A549 (cell line): ENCODE data around the gene WNT9A. TPM values are rescaled to one million over a fixed set of nuclear protein-coding genes. Genes with fewer than 3 reads are reported as not detected.

Source experiments
- ATAC-seq, 2 experiments: fragments of 200-7000 bp in 1 of 2; fragments of >200 bp in 1 of 2; cut with Nextera tagmentation in 1 of 2; cut with Tn5 transposase in 1 of 2; 3 replicates each; pipeline versions ENCODE4 v1.8.0 to v1.9.1; 2018 to 2020; ENCODE audit warnings: mild to moderate bottlenecking in 1 of 2, moderate library complexity in 1 of 2
- CTCF ChIA-PET: fragments of 300-600 bp; sonication (Branson Sonifier 250); formaldehyde crosslinking; extraction: SDS; loops from one replicate; lab custom pipeline; 2021; ENCODE audit warnings: antibody characterized with exemption, inconsistent platforms; lab: Yijun Ruan, JAX
- POLR2A ChIA-PET: fragments of 350-600 bp; formaldehyde crosslinking; extraction: SDS; loops from one replicate; lab custom pipeline; 2021; ENCODE audit warnings: antibody characterized with exemption, inconsistent platforms; lab: Yijun Ruan, JAX
- DNase-seq, 2 experiments: peaks; one replicate each; pipeline versions ENCODE4 v3.0.0 to v3.0.0-alpha.2; 2011 to 2016; ENCODE audit warnings: low read depth in 1 of 2, low spot score in 1 of 2
- FAIRE-seq: peaks from 2 replicates; lab custom pipeline; 2011; peaks lifted over from hg19 to GRCh38; lab: Jason Lieb, UNC
- H3K27ac ChIP-seq, 2 experiments: fragments of >200 bp; sonication (Bioruptor Twin); formaldehyde crosslinking; 3 replicates each; pipeline ENCODE4 v1.5.1; 2016 to 2017
- H3K4me1 ChIP-seq: fragments of >200 bp; sonication (Bioruptor Twin); formaldehyde crosslinking; 3 replicates; pipeline ENCODE4 v1.6.1; 2016
- H3K4me2 ChIP-seq: fragments of >200 bp; sonication (Bioruptor Twin); formaldehyde crosslinking; 3 replicates; pipeline ENCODE4 v1.6.1; 2016
- H3K4me3 ChIP-seq: fragments of >200 bp; sonication (Bioruptor Twin); formaldehyde crosslinking; 3 replicates; pipeline ENCODE4 v1.5.1; 2016
- H3K9me3 ChIP-seq: fragments of >200 bp; sonication (Bioruptor Twin); formaldehyde crosslinking; 3 replicates; pipeline ENCODE4 v1.6.1; 2016
- CEBPB ChIP-seq, 2 experiments: fragments of >200 bp in 1 of 2; sonication (Bioruptor Twin) in 1 of 2; formaldehyde crosslinking in 1 of 2; IDR thresholded peaks; 2 replicates each; pipeline ENCODE4 v1.6.1; 2012 to 2016
- CHD4 ChIP-seq: fragments of 200-600 bp; sonication (generic); IDR thresholded peaks from 2 replicates; pipeline ENCODE4 v1.6.1; 2016; ENCODE audit warnings: antibody characterized with exemption, mild to moderate bottlenecking, borderline replicate concordance
- EHF ChIP-seq: fragments of 250-450 bp; sonication (Bioruptor Pico); IDR thresholded peaks from 2 replicates; pipeline ENCODE4 v1.5.0; 2020; ENCODE audit warnings: mild to moderate bottlenecking
- EHMT2 ChIP-seq: fragments of 200-600 bp; sonication (generic); IDR thresholded peaks from 2 replicates; pipeline ENCODE4 v1.6.1; 2016; ENCODE audit warnings: antibody characterized with exemption, low read depth, mild to moderate bottlenecking, moderate library complexity
- EP300 ChIP-seq, 2 experiments: fragments of >200 bp; sonication (Bioruptor Twin); formaldehyde crosslinking; IDR thresholded peaks; 2 replicates in 1 of 2; 3 replicates in 1 of 2; pipeline ENCODE4 v1.6.1; 2016 to 2017
- HDAC2 ChIP-seq: fragments of 200-600 bp; sonication (generic); IDR thresholded peaks from 2 replicates; pipeline ENCODE4 v1.6.1; 2016
- HOXB5 ChIP-seq: fragments of 250-450 bp; sonication (Bioruptor Pico); IDR thresholded peaks from 2 replicates; pipeline ENCODE4 v1.5.0; 2020; ENCODE audit warnings: mild to moderate bottlenecking, moderate library complexity
- KDM1A ChIP-seq: fragments of 200-600 bp; sonication (generic); IDR thresholded peaks from 2 replicates; pipeline ENCODE4 v1.6.1; 2016; ENCODE audit warnings: low read depth, mild to moderate bottlenecking
- KDM5A ChIP-seq: fragments of 200-600 bp; sonication (generic); IDR thresholded peaks from 2 replicates; pipeline ENCODE4 v1.6.1; 2016; ENCODE audit warnings: antibody characterized with exemption, mild to moderate bottlenecking
- MYC ChIP-seq: IDR thresholded peaks from 2 replicates; pipeline ENCODE4 v1.6.1; 2012; ENCODE audit warnings: mild to moderate bottlenecking, inconsistent platforms, low read length, improper control_type of control experiment, borderline replicate concordance
- NPAS2 ChIP-seq: fragments of 250-450 bp; sonication (Bioruptor Pico); IDR thresholded peaks from 2 replicates; pipeline ENCODE4 v1.8.0; 2022; ENCODE audit warnings: mild to moderate bottlenecking, moderate library complexity, borderline replicate concordance
- NR3C1 ChIP-seq: fragments of >200 bp; sonication (Bioruptor Twin); formaldehyde crosslinking; IDR thresholded peaks from 3 replicates; pipeline ENCODE4 v1.6.1; 2017
- PHF8 ChIP-seq: fragments of 200-600 bp; sonication (generic); IDR thresholded peaks from 2 replicates; pipeline ENCODE4 v1.6.1; 2016; ENCODE audit warnings: low read depth, mild to moderate bottlenecking, antibody characterized with exemption, moderate library complexity, borderline replicate concordance
- RCOR1 ChIP-seq: fragments of 150-350 bp; IDR thresholded peaks from 2 replicates; pipeline ENCODE4 v1.6.1; 2014; ENCODE audit warnings: antibody characterized with exemption, low read length, low read depth
- RFX5 ChIP-seq: fragments of 450-650 bp; IDR thresholded peaks from 2 replicates; pipeline ENCODE4 v1.7.1; 2014; ENCODE audit warnings: antibody characterized with exemption, mild to moderate bottlenecking, moderate library complexity
- SREBF2 ChIP-seq: fragments of 450-650 bp; IDR thresholded peaks from 2 replicates; pipeline ENCODE4 v1.6.1; 2014; ENCODE audit warnings: mild to moderate bottlenecking, moderate library complexity
- TFCP2L1 ChIP-seq: fragments of 250-450 bp; sonication (Bioruptor Pico); IDR thresholded peaks from 2 replicates; pipeline ENCODE4 v1.5.0; 2021; ENCODE audit warnings: mild to moderate bottlenecking
- ZFP36 ChIP-seq: fragments of 450-650 bp; IDR thresholded peaks from 2 replicates; pipeline ENCODE4 v1.6.1; 2014; ENCODE audit warnings: borderline replicate concordance; ENCODE audit not compliant: partially characterized antibody
- ZNF302 ChIP-seq: fragments of 250-450 bp; sonication (Bioruptor Pico); IDR thresholded peaks from 2 replicates; pipeline ENCODE4 v1.9.0; 2021; ENCODE audit warnings: inconsistent platforms, mild to moderate bottlenecking, moderate library complexity
- WGBS: methylation state at CpG from one replicate; pipeline ENCODE4 v1.1.6; 2017; ENCODE audit errors: missing lambda C conversion rate; 5-methylcytosine and 5-hydroxymethylcytosine counted together
- polyA plus RNA-seq, 4 experiments: library from polyadenylated mRNA; depleted of rRNA in 3 of 4; stranded (reverse); fragments of >200 nt; fragmentation: RNase III in 1 of 4; extraction: RNeasy Plus Mini Kit Qiagen cat#74134 plus additional on column Dnase treatment in 1 of 4; gene quantifications; 2 replicates in 3 of 4; 3 replicates in 1 of 4; pipeline ENCODE4 v1.2.3, GENCODE V29; 2011 to 2017
- TF ChIP-seq, protein P1 (sequence below): fragments of 250-450 bp; sonication (Bioruptor Pico); IDR thresholded peaks from 2 replicates; pipeline ENCODE4 v1.5.0; 2020; ENCODE audit warnings: low read depth, mild to moderate bottlenecking, moderate library complexity
- TF ChIP-seq, protein P2 (sequence below): fragments of >200 bp; sonication (Bioruptor Twin); formaldehyde crosslinking; IDR thresholded peaks from 3 replicates; pipeline ENCODE4 v1.6.1; 2016
- TF ChIP-seq, protein P3 (sequence below): fragments of 450-650 bp; IDR thresholded peaks from 2 replicates; pipeline ENCODE4 v1.6.1; 2014; ENCODE audit warnings: antibody characterized with exemption

WNT9A gene
- polyA plus RNA-seq, 2 of the 4 experiments (the other 2 are of a cell fraction): 0.75 to 1.2 TPM

DNA sequence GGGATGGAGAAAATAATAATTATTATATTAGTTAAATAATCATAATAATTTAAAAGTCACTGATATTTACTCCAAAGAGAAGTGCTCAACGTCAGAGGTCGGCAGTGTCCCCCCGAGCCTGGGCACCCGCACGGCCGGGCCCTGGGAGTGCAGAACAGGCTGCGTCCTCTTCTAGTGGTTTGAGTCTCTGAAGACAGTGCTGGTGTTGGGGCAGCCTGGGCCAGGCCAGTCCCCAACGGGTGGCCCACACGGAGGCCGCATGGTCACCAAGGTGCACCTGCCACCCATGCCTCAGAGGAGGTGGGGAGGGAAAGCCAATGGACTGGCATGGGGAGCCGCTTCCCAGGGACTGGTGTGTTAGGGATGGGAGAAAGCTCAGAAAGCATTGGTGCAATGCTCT is 27.3 kb downstream of the WNT9A start:
- POLR2A ChIA-PET: no interaction called here
- Histone ChIP-seq H3K4me1 (no peaks in the 10 kb centered on the region), H3K27ac (no peak overlapping the region), H3K4me2 (no peak overlapping the region), H3K4me3 (no peak overlapping the region), H3K9me3 (no peaks in the 10 kb centered on the region)
- WGBS: 85% methylated on average over 11 of the region's 11 CpGs
- CTCF ChIA-PET: no interaction called here
- TF ChIP-seq EHMT2: no peak
- TF ChIP-seq TFCP2L1: no peak
- no peak for TF ChIP-seq MYC
- TF ChIP-seq RFX5: no peak
- TF ChIP-seq RCOR1: no peak
- TF ChIP-seq HOXB5: no peak
- TF ChIP-seq SREBF2: no peak
- TF ChIP-seq CHD4: no peak
- no peak for TF ChIP-seq EHF
- no peak for TF ChIP-seq EP300 (IDR thresholded peaks at IDR 0.05)
- TF ChIP-seq, protein P1, sequence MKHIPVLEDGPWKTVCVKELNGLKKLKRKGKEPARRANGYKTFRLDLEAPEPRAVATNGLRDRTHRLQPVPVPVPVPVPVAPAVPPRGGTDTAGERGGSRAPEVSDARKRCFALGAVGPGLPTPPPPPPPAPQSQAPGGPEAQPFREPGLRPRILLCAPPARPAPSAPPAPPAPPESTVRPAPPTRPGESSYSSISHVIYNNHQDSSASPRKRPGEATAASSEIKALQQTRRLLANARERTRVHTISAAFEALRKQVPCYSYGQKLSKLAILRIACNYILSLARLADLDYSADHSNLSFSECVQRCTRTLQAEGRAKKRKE (CRISPR knock-in tag): no peak
- no peak for TF ChIP-seq HDAC2
- TF ChIP-seq CEBPB (IDR thresholded peaks at IDR 0.05): no peak
- TF ChIP-seq KDM1A: no peak
- no peak for TF ChIP-seq ZNF302 (CRISPR knock-in tag)
- no peak for TF ChIP-seq KDM5A
- no peak for TF ChIP-seq PHF8
- no peak for TF ChIP-seq ZFP36
- TF ChIP-seq NPAS2 (CRISPR knock-in tag): no peak
- TF ChIP-seq, protein P2, sequence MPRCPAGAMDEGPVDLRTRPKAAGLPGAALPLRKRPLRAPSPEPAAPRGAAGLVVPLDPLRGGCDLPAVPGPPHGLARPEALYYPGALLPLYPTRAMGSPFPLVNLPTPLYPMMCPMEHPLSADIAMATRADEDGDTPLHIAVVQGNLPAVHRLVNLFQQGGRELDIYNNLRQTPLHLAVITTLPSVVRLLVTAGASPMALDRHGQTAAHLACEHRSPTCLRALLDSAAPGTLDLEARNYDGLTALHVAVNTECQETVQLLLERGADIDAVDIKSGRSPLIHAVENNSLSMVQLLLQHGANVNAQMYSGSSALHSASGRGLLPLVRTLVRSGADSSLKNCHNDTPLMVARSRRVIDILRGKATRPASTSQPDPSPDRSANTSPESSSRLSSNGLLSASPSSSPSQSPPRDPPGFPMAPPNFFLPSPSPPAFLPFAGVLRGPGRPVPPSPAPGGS: no peak
- FAIRE-seq: no peak
- DNase-seq: no peak
- no peak for ATAC-seq

DNA sequence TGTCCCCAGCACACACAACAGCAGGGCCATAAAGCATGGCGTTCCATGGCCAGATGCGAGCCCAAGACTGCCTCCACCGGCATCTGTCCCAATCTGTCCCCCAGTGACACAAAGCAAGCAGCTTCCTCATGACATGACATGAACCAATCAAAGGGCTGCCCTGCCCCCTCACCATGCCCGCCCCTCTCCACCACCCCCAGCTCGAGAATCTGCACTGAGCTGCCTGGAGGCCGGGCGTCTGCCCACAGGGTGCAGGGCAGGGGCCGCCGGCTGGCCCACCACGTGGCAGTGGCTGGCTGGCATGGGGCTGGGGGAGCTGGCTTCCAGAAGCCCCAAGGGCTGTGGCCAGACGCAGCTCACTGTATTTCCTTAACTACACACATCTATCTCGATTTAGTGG is 27.8 kb downstream of the WNT9A start:
- CTCF ChIA-PET: no interaction called here

DNA sequence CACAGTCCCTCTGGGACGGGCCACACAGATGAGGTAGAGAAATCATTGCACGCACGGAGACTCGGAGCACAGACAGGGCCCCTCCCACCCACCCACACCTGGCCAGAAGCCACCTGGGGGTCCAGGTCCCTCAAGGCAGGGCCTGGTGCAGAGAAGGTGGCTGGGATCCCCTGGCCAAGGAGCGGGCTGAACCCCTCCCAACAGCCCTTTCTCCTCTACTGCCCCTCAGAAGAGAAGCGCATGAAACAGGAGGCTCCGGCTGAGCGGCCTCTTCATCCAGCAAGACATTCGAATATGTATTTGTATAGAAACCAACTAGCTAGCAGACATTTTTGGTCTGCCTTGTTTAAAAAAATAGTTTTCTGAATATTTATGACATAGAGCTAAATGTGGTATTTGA is 29.0 kb downstream of the WNT9A start:
- 84% methylated on average over 9 of the region's 9 CpGs for WGBS
- H3K4me2 ChIP-seq: no peak overlapping the region
- no peak overlapping the region for H3K4me3 ChIP-seq
- H3K27ac ChIP-seq: no peak overlapping the region
- DNase-seq (no peak), ATAC-seq (no peak), FAIRE-seq (no peak)
- ChIA-PET CTCF (no interaction called here), POLR2A (no interaction called here)
- H3K4me1 ChIP-seq: no peaks in the 10 kb centered on the region
- TF ChIP-seq, protein P2: no peak
- no peaks in the 10 kb centered on the region for H3K9me3 ChIP-seq

More for the DNA sequence above, 27.8 kb downstream of the WNT9A start:
- TF ChIP-seq NR3C1 (no peak), HDAC2 (no peak), EHMT2 (no peak)
- TF ChIP-seq, protein P3, sequence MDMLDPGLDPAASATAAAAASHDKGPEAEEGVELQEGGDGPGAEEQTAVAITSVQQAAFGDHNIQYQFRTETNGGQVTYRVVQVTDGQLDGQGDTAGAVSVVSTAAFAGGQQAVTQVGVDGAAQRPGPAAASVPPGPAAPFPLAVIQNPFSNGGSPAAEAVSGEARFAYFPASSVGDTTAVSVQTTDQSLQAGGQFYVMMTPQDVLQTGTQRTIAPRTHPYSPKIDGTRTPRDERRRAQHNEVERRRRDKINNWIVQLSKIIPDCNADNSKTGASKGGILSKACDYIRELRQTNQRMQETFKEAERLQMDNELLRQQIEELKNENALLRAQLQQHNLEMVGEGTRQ: no peak
- ATAC-seq (no peak), DNase-seq (no peak), FAIRE-seq (no peak)
- POLR2A ChIA-PET: no interaction called here
- H3K27ac ChIP-seq: no peak overlapping the region
- H3K9me3 ChIP-seq: no peaks in the 10 kb centered on the region
- H3K4me2 ChIP-seq: no peak overlapping the region
- no peaks in the 10 kb centered on the region for H3K4me1 ChIP-seq
- no peak overlapping the region for H3K4me3 ChIP-seq
- 71% methylated on average over 5 of the region's 12 CpGs for WGBS
